ENCODE results near the gene ZNFX1.
"Not testable (repeated sequence)": the region's sequence is repeated elsewhere in the genome, so short reads cannot be mapped to it uniquely, and the experiment has no call there.

ZNFX1 gene

GRCh38 chr20:49247792-49248191 is 30.1 kb downstream of the ZNFX1 start:
- FAIRE-seq, result no peak

GRCh38 chr20:49247169-49247723 is 30.6 kb downstream of the ZNFX1 start:
- FAIRE-seq, result no peak

GRCh38 chr20:49245921-49246740 is 31.7 kb downstream of the ZNFX1 start:
- no peak for FAIRE-seq

GRCh38 chr20:49237531-49237930 is 40.3 kb downstream of the ZNFX1 start:
- no peak for FAIRE-seq

GRCh38 chr20:49236301-49236700 is 41.6 kb downstream of the ZNFX1 start:
- FAIRE-seq, result no peak

- no peak for FAIRE-seq
These were observed 43.0 kb downstream of the ZNFX1 start for GRCh38 chr20:49234831-49235230.

GRCh38 chr20:49233226-49233625 is 44.6 kb downstream of the ZNFX1 start:
- no peak for FAIRE-seq

- no peak for FAIRE-seq
These were observed 46.4 kb downstream of the ZNFX1 start for GRCh38 chr20:49231471-49231870.

- FAIRE-seq, result no peak
These were observed 47.2 kb downstream of the ZNFX1 start for GRCh38 chr20:49230561-49231133.

- no peak for FAIRE-seq
These were observed 47.8 kb downstream of the ZNFX1 start for GRCh38 chr20:49230021-49230420.

- no peak for FAIRE-seq
These were observed 48.5 kb downstream of the ZNFX1 start for GRCh38 chr20:49229381-49229780.

GRCh38 chr20:49228676-49229075 is 49.2 kb downstream of the ZNFX1 start:
- FAIRE-seq, result no peak

GRCh38 chr20:49225896-49226295 is 52.0 kb downstream of the ZNFX1 start:
- no peak for FAIRE-seq

- FAIRE-seq, result no peak
These were observed 57.7 kb downstream of the ZNFX1 start for GRCh38 chr20:49219924-49220831.

GRCh38 chr20:49219091-49219923 is 58.5 kb downstream of the ZNFX1 start, which contains the start of gene DDX27:
TSS of gene DDX27 (plus strand) at chr20:49219416. CDS start at chr20:49219449, 33 bp downstream.
- FAIRE-seq, result peak; percentile 78

- not testable (repeated sequence) for FAIRE-seq
These were observed 59.1 kb downstream of the ZNFX1 start for GRCh38 chr20:49218739-49219090.

- FAIRE-seq, result no peak
These were observed 60.8 kb downstream of the ZNFX1 start for GRCh38 chr20:49216991-49217578.

- no peak for FAIRE-seq
These were observed 62.6 kb downstream of the ZNFX1 start for GRCh38 chr20:49215232-49215631.

- no peak for FAIRE-seq
These were observed 63.3 kb downstream of the ZNFX1 start for GRCh38 chr20:49214571-49214970.

- no peak for FAIRE-seq
These were observed 67.1 kb downstream of the ZNFX1 start for GRCh38 chr20:49210757-49211110.

GRCh38 chr20:49210101-49210756 is 67.6 kb downstream of the ZNFX1 start:
- no peak for FAIRE-seq

Measured in islet of Langerhans (tissue), 1 donor.